Astrocyte of the cerebellum (primary cell): ENCODE data around the gene INPP5F.

ENCODE experiments used
- DNase-seq: peaks from one replicate; pipeline ENCODE4 v3.0.0-alpha.2; 2011; ENCODE audit warnings: low read depth
- H3K4me3 ChIP-seq: 2 replicates; pipeline ENCODE4 v1.5.1; 2011; ENCODE audit warnings: mild to moderate bottlenecking, low read depth, low read length, moderate library complexity
- in situ Hi-C: cut with HindIII; loops from 2 replicates; pipeline ENCODE4 v1.10.0; 2017; ENCODE audit warnings: low sequenced_read_pairs
- TF ChIP-seq, protein P1 (sequence below): IDR thresholded peaks from 2 replicates; pipeline ENCODE4 v1.5.1; 2012; ENCODE audit warnings: low read length, low read depth, moderate library complexity, mild to moderate bottlenecking; ENCODE audit errors: missing control alignments

The INPP5F gene

DNA sequence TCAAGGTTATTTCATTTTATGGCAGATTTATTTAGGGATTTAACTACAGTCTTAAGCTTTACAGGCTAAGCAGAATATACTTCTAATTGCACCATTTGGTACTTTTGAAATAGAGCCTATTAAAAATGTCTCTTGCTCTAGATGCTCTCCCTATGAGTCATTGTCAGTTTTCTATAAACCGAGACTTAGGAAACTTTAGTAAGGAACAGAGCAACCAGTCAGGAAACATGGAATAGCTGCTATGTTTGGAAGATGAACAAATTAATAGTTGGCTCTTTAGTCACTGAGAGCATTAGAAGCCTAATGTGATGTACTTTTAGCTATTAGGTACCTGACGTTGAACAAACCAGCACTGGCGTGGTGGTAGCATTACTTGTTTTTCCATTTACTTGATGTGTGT, 35.3 kb downstream of the INPP5F start:
- TF ChIP-seq, protein P1, sequence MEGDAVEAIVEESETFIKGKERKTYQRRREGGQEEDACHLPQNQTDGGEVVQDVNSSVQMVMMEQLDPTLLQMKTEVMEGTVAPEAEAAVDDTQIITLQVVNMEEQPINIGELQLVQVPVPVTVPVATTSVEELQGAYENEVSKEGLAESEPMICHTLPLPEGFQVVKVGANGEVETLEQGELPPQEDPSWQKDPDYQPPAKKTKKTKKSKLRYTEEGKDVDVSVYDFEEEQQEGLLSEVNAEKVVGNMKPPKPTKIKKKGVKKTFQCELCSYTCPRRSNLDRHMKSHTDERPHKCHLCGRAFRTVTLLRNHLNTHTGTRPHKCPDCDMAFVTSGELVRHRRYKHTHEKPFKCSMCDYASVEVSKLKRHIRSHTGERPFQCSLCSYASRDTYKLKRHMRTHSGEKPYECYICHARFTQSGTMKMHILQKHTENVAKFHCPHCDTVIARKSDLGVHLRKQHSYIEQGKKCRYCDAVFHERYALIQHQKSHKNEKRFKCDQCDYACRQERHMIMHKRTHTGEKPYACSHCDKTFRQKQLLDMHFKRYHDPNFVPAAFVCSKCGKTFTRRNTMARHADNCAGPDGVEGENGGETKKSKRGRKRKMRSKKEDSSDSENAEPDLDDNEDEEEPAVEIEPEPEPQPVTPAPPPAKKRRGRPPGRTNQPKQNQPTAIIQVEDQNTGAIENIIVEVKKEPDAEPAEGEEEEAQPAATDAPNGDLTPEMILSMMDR = no peak
- no peak overlapping the region for H3K4me3 ChIP-seq
- in situ Hi-C loops = no loop called here
- DNase-seq = peak; percentile 38

DNA sequence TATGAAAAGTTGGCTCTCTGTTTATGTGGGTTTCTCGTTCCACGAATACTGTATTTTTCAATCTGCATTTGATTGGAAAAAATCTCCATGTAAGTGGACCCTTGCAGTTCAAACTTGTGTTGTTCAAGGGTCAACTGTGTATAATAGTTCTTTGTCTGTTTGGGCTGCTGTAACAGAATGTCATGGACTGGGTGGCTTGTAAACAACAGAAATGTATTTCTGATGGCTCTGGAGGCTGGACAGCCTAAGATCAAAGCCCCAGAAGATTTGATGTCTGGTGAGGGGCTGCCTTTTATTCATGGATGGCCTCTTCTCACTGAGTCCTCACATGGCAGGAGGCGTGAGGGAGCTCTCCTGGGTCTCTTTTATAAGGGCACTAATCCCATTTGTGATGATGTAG, 36.2 kb downstream of the INPP5F start:
- no peak for DNase-seq
- TF ChIP-seq, protein P1 = no peak
- in situ Hi-C loops = no loop called here
- H3K4me3 ChIP-seq = no peak overlapping the region

DNA sequence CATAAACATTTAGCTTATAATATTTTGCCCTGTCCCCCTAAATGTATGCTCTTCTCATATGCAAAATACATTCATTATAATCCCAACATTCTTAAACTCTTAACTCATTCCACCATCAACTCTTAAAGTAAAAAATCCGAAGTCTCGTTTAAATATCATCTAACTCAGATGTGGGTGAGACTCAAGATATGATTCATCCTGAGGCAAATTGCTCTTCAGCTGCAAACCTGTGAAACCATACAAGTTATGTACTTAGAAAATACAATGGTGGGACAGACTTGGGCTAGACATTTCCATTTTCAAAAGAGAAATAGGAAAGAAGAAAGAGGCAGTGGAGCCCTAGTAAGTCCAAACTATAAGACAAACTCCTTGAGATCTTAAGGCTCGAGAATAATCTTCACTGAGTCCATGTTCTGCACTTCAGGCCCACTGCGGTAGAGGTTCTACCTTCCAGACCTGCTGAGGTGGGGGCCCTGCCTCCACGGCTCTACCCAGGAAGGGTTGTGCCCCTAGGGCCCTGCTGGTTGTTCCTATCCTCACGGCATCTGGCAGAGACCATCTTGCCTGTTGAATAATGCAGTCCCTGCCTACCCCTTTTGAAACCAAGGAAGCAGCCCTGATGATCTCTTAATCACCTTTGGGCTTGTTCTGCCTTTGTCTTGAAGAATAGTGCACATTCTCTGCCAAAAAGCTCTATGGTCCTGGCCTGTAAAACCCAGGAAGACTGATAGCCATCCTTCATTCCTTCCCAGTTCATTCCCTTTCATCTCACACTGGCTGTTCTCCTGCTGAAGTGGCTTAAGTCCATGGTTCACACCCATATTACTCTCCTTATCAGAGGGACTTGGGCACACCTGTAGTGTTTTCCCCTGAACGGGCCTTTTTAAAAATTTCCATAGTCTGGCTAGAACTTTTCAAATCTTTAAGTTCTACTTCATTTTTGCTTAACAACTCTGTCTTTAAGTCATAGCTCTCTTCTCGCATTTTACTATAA, 37.3 kb downstream of the INPP5F start:
- DNase-seq = no peak
- TF ChIP-seq, protein P1 = no peak
- in situ Hi-C loops = no loop called here
- H3K4me3 ChIP-seq = no peak overlapping the region

DNA sequence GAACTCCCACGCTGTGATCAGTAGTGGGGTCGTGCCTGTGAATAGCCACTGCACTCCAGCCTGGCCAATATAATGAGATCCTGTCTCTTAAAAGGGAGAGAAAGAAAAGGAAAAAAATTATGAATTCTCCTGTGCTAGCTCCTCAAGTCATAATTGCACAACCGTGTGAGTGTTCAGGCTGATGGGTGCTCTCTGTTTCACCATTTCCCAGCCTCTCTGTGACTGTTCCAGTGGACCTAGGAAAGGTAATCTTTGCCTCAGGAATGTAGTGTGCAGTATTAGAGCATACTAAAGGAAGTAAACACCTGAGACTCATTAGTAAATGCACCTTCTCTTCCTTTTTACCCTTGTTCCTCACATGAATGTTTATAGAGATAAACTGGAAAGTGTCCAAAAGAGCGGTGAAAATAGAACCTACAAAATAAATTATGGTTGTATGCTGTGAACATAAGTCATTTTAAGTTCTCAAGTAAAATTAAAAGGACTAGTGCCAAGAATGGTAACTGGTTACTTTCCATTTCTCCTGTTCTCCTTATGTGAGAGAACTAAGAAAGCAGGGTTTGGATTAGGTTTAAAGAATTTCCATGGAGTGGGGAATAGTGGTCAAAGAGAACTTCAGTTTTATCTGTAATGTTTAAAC, 42.7 kb downstream of the INPP5F start:
- no peak for DNase-seq
- H3K4me3 ChIP-seq = no peak overlapping the region
- TF ChIP-seq, protein P1 = no peak
- in situ Hi-C loops = no loop called here

DNA sequence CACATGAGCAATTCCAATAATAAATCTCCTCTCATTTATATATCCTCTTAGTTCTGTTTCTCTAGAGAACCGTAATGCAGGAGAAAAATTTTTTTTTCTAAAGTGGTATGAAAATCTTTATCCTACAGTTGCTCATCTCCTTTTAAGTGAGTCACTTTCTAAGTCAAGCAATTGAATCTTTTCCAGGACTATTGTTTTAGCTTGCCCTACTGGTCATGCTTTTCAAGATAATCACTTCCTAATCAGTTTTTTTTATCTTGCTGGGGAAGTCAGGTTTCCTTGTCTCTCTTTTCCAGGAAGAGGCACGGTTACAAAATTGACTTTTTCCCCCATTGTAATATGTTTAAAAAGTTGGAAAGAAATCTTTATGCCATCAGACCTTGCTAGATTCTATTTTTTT, 44.0 kb downstream of the INPP5F start:
- TF ChIP-seq, protein P1 = no peak
- H3K4me3 ChIP-seq = no peak overlapping the region
- no peak for DNase-seq
- in situ Hi-C loops = no loop called here

DNA sequence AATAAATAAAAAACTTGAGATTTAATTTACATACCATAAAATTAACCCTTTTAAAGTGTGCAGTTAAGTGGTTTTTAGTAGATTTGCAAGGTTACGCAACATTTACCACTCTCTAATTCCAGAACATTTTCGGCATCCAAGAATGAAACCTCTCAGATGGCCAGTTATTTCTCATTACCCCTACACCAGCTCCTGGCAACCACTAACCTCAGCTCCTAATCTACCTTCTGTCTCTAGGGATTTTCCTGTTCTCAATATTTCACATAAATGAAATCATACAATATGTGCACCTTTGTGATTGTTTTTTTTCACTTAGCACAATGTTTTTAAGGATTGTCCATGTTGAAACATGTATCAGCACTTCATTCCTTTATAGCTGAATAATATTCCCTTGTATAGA, 45.1 kb downstream of the INPP5F start:
- no peak overlapping the region for H3K4me3 ChIP-seq
- TF ChIP-seq, protein P1 = no peak
- in situ Hi-C loops = no loop called here
- DNase-seq = peak; percentile 34
